GM19035 (cell line): ENCODE data around the gene UCHL5.

ENCODE experiments used
- ATAC-seq: cut with Tn5 transposase; IDR thresholded peaks from one replicate; pipeline ENCODE4 v1.9.1; 2021; ENCODE audit not compliant: unreplicated experiment

The UCHL5 gene, protein sequence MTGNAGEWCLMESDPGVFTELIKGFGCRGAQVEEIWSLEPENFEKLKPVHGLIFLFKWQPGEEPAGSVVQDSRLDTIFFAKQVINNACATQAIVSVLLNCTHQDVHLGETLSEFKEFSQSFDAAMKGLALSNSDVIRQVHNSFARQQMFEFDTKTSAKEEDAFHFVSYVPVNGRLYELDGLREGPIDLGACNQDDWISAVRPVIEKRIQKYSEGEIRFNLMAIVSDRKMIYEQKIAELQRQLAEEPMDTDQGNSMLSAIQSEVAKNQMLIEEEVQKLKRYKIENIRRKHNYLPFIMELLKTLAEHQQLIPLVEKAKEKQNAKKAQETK

DNA sequence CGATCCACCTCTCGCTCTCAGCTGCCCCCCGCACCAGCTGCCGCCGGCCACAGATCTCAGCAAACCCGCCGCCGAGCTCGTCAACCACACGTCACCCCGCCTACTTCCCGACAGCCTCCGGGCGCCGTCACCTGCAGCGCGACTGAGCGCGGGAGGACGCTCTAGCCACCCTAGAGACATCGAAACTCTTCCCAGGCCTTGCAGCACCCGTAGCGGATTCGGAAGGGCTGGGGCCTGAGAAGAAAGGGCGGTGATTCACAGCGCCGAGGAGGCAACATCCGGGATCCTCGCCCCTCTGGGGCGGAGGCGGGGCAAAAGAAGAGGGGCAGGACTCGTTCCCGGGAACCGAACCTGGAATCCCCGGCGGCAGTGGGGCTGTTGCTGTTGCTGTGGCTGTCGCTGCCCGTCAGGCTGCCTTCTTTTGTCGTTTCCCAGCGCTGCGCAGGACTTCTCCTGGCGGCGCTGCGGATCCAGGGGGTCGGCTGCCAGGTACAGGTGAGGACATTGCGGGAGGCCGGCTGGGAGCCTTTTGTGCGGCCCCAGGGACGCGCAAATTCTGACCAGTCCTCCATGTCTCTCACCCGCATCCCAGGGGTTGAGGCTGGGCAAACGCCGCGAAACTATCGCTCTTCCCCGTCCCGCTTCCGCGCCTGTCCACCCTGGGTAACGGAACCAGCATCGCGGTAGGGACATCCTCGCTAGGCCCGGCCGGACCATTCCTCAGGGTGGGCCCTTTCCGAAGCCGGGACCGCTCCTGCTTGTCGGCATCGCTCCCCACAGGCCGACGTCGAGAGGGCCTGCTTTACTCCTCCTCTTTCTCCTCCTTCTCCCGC, at the start of gene UCHL5, which contains the start of gene RO60:
Gene UCHL5, minus strand, starts transcription at position 79 of the 833 bp plus-strand sequence. CDS start 100 bp downstream, outside the sequence.
Gene RO60, plus strand, starts transcription at position 331 of the 833 bp plus-strand sequence. CDS start 9,443 bp downstream, outside the sequence.
- ATAC-seq: peak; percentile 92

- ATAC-seq: no peak
Observed at GRCh38 chr1:193108471-193108870, 49.3 kb upstream of the UCHL5 start.

- ATAC-seq: no peak
Observed at GRCh38 chr1:193105821-193106177, 46.6 kb upstream of the UCHL5 start.

- peak; percentile 92 for ATAC-seq
Observed at GRCh38 chr1:193104907-193105820, 46.0 kb upstream of the UCHL5 start, which contains the start of gene GLRX2. Gene GLRX2 (minus strand): TSS chr1:193105414. CDS start chr1:193105382, 32 bp downstream.

- ATAC-seq: peak; percentile 45
Observed at GRCh38 chr1:193104502-193104906, 45.3 kb upstream of the UCHL5 start.

GRCh38 chr1:193103759-193104501, 44.8 kb upstream of the UCHL5 start:
- no peak for ATAC-seq

DNA sequence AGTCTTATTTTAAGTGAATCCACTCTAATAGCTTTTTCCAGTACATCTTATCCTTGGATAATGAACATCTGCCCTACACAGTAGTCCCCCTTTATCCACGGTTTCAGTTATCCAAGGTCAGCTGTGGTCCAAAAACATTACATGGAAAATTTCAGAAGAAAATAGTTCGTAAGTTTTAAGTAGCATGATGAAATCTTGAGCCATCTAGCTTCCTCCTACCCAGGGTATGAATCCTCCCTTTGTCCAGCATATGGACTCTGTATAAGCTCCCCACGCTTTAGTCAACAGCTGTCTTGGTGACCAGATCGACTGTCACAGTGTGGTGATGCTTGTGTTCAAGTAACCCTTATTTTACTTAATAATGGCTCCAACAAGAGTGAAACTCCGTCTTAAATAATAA, 43.5 kb upstream of the UCHL5 start:
- no peak for ATAC-seq

GRCh38 chr1:193094112-193094511, 35.0 kb upstream of the UCHL5 start:
- no peak for ATAC-seq

GRCh38 chr1:193090865-193091264, 31.7 kb upstream of the UCHL5 start:
- no peak for ATAC-seq

DNA sequence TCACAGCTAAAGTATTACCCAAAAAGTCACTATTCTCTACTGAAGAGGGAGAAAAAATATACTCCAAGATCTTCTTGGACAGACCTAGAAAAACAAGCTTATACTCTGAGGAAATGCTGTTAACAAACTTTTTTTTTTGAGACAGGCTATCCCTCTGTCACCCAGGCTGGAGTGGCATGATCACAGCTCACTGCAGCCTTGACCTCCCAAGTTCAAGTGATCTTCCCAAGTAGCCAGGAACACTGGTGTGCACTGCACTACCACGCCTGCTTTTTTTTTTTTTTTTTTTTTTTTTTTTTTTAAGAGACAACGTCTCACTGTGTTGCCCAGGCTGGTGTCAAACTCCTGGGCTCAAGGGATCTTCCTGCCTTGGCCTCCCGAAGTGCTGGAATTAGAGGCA, 28.7 kb upstream of the UCHL5 start:
- no peak for ATAC-seq

GRCh38 chr1:193086342-193086741, 27.2 kb upstream of the UCHL5 start:
- no peak for ATAC-seq

- ATAC-seq: no peak
Observed at GRCh38 chr1:193085263-193085662, 26.1 kb upstream of the UCHL5 start.

GRCh38 chr1:193083365-193084088, 24.4 kb upstream of the UCHL5 start:
- peak; percentile 99 for ATAC-seq

DNA sequence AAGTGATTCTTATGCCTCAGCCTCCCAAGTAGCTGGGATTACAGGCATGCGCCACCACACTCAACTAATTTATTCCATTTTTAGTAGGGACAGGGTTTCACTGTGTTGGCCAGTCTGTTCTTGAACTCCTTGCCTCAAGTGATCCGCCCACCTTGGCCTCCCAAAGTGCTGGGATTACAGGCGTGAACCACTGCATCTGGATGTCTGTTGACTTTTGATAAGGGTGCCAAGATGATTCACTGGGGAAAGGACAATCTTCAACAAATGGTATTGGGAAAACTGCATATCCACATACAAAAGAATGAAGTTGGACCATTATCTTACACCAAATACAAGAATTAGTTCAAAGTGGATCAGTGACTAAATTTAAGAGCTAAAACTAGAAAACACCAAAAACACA, 20.0 kb upstream of the UCHL5 start:
- no peak for ATAC-seq

DNA sequence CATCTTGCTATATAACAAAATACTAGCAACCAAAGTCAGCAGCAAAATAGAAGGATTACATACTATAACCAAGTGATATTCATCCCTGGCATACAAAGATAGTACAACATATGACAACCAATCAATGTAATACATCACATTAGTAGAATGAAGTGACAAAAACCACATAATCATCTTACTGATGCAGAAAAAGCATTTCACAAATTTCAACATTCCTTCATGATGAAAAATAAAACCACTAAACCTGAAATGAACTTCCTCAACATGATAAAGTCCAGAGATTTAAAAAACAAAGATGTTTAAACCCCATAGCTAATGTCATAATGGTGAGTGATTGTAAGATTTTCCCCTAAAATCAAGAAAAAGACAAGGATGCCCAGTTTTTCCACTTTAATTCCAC, 18.8 kb upstream of the UCHL5 start:
- no peak for ATAC-seq

- ATAC-seq: no peak
Observed at GRCh38 chr1:193070942-193071341, 11.8 kb upstream of the UCHL5 start.

DNA sequence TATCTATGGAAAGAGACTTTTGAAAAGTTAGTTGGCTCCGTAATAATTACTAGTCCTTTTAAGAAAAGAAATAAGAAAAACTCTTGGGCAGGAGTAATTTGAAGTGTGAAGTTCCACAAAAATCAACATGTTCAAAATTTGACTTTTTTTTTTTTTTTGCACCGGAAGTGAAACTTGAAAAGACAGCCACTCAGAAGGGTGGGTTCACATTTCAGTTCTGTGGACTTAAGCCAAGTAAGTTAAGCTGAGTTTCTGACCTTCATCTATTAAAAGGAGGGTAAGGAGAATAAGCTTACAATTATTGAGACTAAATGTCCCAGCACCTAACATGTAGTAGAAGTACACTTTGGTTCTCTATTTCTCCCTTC, 11.2 kb upstream of the UCHL5 start:
- ATAC-seq: no peak

GRCh38 chr1:193069748-193070385, 10.7 kb upstream of the UCHL5 start:
- peak; percentile 26 for ATAC-seq

- no peak for ATAC-seq
Observed at GRCh38 chr1:193068013-193068412, 8.9 kb upstream of the UCHL5 start.
